H9 (cell line): ENCODE measurements around the gene RMND5B. TPM values are rescaled to one million over a fixed set of nuclear protein-coding genes. Genes with fewer than 3 reads are reported as not detected.

Source experiments
- DNase-seq: peaks from one replicate; pipeline ENCODE4 v3.0.0-alpha.2; 2017
- H2AFZ ChIP-seq: one replicate; pipeline ENCODE4 v1.6.1; 2013; ENCODE audit warnings: mild to moderate bottlenecking, low read length, control low read depth, moderate library complexity
- H2AK5ac ChIP-seq: 2 replicates; pipeline ENCODE4 v1.6.1; 2013; ENCODE audit warnings: low read length, control low read depth, mixed read lengths; ENCODE audit not compliant: insufficient read length
- H2BK120ac ChIP-seq: one replicate; pipeline ENCODE4 v1.6.1; 2013; ENCODE audit warnings: low read depth, mild to moderate bottlenecking, low read length, control low read depth, inconsistent platforms; ENCODE audit not compliant: poor library complexity, severe bottlenecking
- H2BK12ac ChIP-seq: 2 replicates; pipeline ENCODE4 v1.6.1; 2013; ENCODE audit warnings: low read length, control low read depth, mixed read lengths, low read depth; ENCODE audit not compliant: insufficient read length
- H2BK15ac ChIP-seq: 2 replicates; pipeline ENCODE4 v1.6.1; 2013; ENCODE audit warnings: low read depth, low read length, control low read depth
- H2BK20ac ChIP-seq: one replicate; pipeline ENCODE4 v1.6.1; 2013; ENCODE audit warnings: low read depth, mild to moderate bottlenecking, low read length, control low read depth, inconsistent platforms; ENCODE audit not compliant: poor library complexity, severe bottlenecking
- H2BK5ac ChIP-seq: 2 replicates; pipeline ENCODE4 v1.6.1; 2013; ENCODE audit warnings: low read length, control low read depth, mixed read lengths; ENCODE audit not compliant: insufficient read length
- H3K14ac ChIP-seq: 2 replicates; pipeline ENCODE4 v1.6.1; 2013; ENCODE audit warnings: low read length, control low read depth; ENCODE audit not compliant: insufficient read depth
- H3K18ac ChIP-seq: 2 replicates; pipeline ENCODE4 v1.6.1; 2013; ENCODE audit warnings: low read depth, mild to moderate bottlenecking, mixed read lengths, low read length, control low read depth; ENCODE audit not compliant: insufficient read length
- H3K23ac ChIP-seq: 2 replicates; pipeline ENCODE4 v1.6.1; 2013; ENCODE audit warnings: low read length, control low read depth, mixed read lengths, low read depth; ENCODE audit not compliant: insufficient read length
- H3K23me2 ChIP-seq: 2 replicates; pipeline ENCODE4 v1.6.1; 2013; ENCODE audit warnings: low read depth, mild to moderate bottlenecking, mixed read lengths, low read length, control low read depth; ENCODE audit not compliant: insufficient read length, poor library complexity, severe bottlenecking
- H3K27ac ChIP-seq: 2 replicates; pipeline ENCODE4 v1.5.1; 2013; ENCODE audit warnings: low read length, control low read depth, mixed read lengths, low read depth; ENCODE audit not compliant: insufficient read length
- H3K27me3 ChIP-seq: 2 replicates; pipeline ENCODE4 v1.6.1; 2013; ENCODE audit warnings: low read length, control low read depth, inconsistent platforms; ENCODE audit not compliant: insufficient read depth
- H3K4ac ChIP-seq: 2 replicates; pipeline ENCODE4 v1.6.1; 2013; ENCODE audit warnings: low read depth, mild to moderate bottlenecking, control low read depth, inconsistent platforms, low read length, moderate library complexity
- H3K4me1 ChIP-seq: 2 replicates; pipeline ENCODE4 v1.6.1; 2013; ENCODE audit warnings: low read length, control low read depth, inconsistent platforms; ENCODE audit not compliant: insufficient read depth
- H3K4me2 ChIP-seq: 2 replicates; pipeline ENCODE4 v1.6.1; 2013; ENCODE audit warnings: low read length, control low read depth, mixed read lengths; ENCODE audit not compliant: insufficient read length, insufficient read depth
- H3K56ac ChIP-seq: 2 replicates; pipeline ENCODE4 v1.6.1; 2013; ENCODE audit warnings: low read depth, mild to moderate bottlenecking, mixed read lengths, low read length, control low read depth; ENCODE audit not compliant: insufficient read length
- H3K79me1 ChIP-seq: 2 replicates; pipeline ENCODE4 v1.6.1; 2013; ENCODE audit warnings: low read depth, mild to moderate bottlenecking, moderate library complexity, low read length, control low read depth, inconsistent platforms; ENCODE audit not compliant: insufficient read depth, poor library complexity, severe bottlenecking
- H3K79me2 ChIP-seq: 2 replicates; pipeline ENCODE4 v1.6.1; 2013; ENCODE audit warnings: low read length, control low read depth, inconsistent platforms; ENCODE audit not compliant: insufficient read depth
- H3K9ac ChIP-seq: 2 replicates; pipeline ENCODE4 v1.6.1; 2013; ENCODE audit warnings: low read length, control low read depth, mixed read lengths; ENCODE audit not compliant: insufficient read length; ENCODE audit errors: extremely low read depth
- H3K9me3 ChIP-seq: one replicate; pipeline ENCODE4 v1.6.1; 2013; ENCODE audit warnings: low read depth, low read length, inconsistent platforms; ENCODE audit not compliant: control insufficient read depth
- H3T11ph ChIP-seq: one replicate; pipeline ENCODE4 v1.6.1; 2013; ENCODE audit warnings: mild to moderate bottlenecking, low read length, control low read depth, inconsistent platforms
- H4K20me1 ChIP-seq: one replicate; pipeline ENCODE4 v1.6.1; 2013; ENCODE audit not compliant: control insufficient read depth, insufficient read length, insufficient read depth
- H4K5ac ChIP-seq: 2 replicates; pipeline ENCODE4 v1.6.1; 2013; ENCODE audit warnings: low read depth, mild to moderate bottlenecking, mixed read lengths, low read length, control low read depth; ENCODE audit not compliant: insufficient read length
- H4K8ac ChIP-seq: replicated peaks from 2 replicates; pipeline ENCODE4 v1.6.1; 2013; ENCODE audit warnings: low read length, control low read depth, mixed read lengths, low read depth; ENCODE audit not compliant: insufficient read length
- H4K91ac ChIP-seq: 2 replicates; pipeline ENCODE4 v1.6.1; 2013; ENCODE audit warnings: low read depth, mild to moderate bottlenecking, moderate library complexity, mixed read lengths, low read length, control low read depth; ENCODE audit not compliant: insufficient read length
- H3K27ac Mint-ChIP-seq, 3 experiments: 2 replicates in 2 of 3; 3 replicates in 1 of 3; pipeline ENCODE4 v1.8.0; 2020 to 2021; ENCODE audit warnings: mixed read lengths in 3 of 3, mild to moderate bottlenecking in 1 of 3, moderate library complexity in 1 of 3
- H3K27me3 Mint-ChIP-seq: 2 replicates; pipeline ENCODE4 v1.8.0; 2021; ENCODE audit warnings: low read depth, mild to moderate bottlenecking, moderate library complexity, mixed read lengths
- H3K36me3 Mint-ChIP-seq, 3 experiments: 2 replicates in 2 of 3; 3 replicates in 1 of 3; pipeline ENCODE4 v1.8.0; 2020 to 2021; ENCODE audit warnings: low read depth in 3 of 3, mixed read lengths in 3 of 3; ENCODE audit not compliant: insufficient read depth in 1 of 3
- H3K4me1 Mint-ChIP-seq, 2 experiments: 2 replicates each; pipeline ENCODE4 v1.8.0; 2020; ENCODE audit warnings: mixed read lengths in 2 of 2
- H3K4me3 Mint-ChIP-seq, 2 experiments: 2 replicates in 1 of 2; 3 replicates in 1 of 2; pipeline ENCODE4 v1.8.0; 2020 to 2021; ENCODE audit warnings: mild to moderate bottlenecking in 2 of 2, mixed read lengths in 2 of 2, moderate library complexity in 1 of 2
- H3K9me3 Mint-ChIP-seq, 2 experiments: 2 replicates in 1 of 2; 3 replicates in 1 of 2; pipeline ENCODE4 v1.8.0; 2020; ENCODE audit warnings: mild to moderate bottlenecking in 2 of 2, mixed read lengths in 2 of 2, moderate library complexity in 1 of 2
- WGBS: extraction: QIAGEN DNeasy Blood & Tissue Kit; methylation state at CpG from one replicate; pipeline ENCODE4 v1.1.7; 2013; ENCODE audit warnings: missing lambda C conversion rate, low lambda C conversion rate, mixed read lengths; ENCODE audit not compliant: insufficient read length; ENCODE audit errors: extremely low coverage; 5-methylcytosine and 5-hydroxymethylcytosine counted together
- total RNA-seq: library from RNA; stranded (reverse); gene quantifications from 2 replicates; pipeline ENCODE4 v1.2.1, GENCODE V29; 2021
- TF ChIP-seq, protein P1 (sequence below): fragments of 200-600 bp; sonication (generic); conservative IDR thresholded peaks from 3 replicates; pipeline ENCODE4 v1.8.0; 2021; ENCODE audit warnings: antibody characterized with exemption, mild to moderate bottlenecking

RMND5B gene
- total RNA-seq, 1 experiment from 2014 or later, result 86.4 TPM

DNA sequence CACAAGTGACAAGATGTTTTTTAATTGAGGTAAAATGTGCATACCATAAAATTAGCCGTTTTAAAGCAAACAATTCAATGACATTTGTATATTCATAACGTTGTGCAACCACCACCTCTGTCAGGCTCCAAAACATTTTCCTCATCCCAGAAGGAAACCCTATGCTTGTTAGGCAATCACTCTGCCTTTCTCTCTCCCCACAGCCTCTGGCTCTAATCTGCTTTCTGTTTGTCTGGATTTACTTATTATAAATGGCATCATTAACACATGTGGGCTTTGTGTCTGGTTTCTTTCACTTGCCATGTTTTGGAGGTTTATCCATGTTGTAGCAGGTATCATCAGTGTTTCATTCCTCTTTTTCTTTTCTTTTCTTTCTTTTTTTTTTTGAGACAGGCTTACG, 18.9 kb upstream of the RMND5B start:
- no peak overlapping the region for H3K4me3 Mint-ChIP-seq
- TF ChIP-seq, protein P1, sequence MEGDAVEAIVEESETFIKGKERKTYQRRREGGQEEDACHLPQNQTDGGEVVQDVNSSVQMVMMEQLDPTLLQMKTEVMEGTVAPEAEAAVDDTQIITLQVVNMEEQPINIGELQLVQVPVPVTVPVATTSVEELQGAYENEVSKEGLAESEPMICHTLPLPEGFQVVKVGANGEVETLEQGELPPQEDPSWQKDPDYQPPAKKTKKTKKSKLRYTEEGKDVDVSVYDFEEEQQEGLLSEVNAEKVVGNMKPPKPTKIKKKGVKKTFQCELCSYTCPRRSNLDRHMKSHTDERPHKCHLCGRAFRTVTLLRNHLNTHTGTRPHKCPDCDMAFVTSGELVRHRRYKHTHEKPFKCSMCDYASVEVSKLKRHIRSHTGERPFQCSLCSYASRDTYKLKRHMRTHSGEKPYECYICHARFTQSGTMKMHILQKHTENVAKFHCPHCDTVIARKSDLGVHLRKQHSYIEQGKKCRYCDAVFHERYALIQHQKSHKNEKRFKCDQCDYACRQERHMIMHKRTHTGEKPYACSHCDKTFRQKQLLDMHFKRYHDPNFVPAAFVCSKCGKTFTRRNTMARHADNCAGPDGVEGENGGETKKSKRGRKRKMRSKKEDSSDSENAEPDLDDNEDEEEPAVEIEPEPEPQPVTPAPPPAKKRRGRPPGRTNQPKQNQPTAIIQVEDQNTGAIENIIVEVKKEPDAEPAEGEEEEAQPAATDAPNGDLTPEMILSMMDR, result no peak

More for the DNA sequence above, 18.9 kb upstream of the RMND5B start:
- H2BK15ac ChIP-seq, result no peak overlapping the region
- no peak overlapping the region for H2BK120ac ChIP-seq
- H3K4ac ChIP-seq, result no peak overlapping the region
- H3K23me2 ChIP-seq, result peaks cover 14% of the 10 kb centered on the region
- no peak overlapping the region for H2BK20ac ChIP-seq
- H3K27me3 ChIP-seq, result no peaks in the 10 kb centered on the region
- no peak overlapping the region for H3K56ac ChIP-seq
- no peak overlapping the region for H3K23ac ChIP-seq
- no peak overlapping the region for H3K9ac ChIP-seq
- no peak overlapping the region for H4K91ac ChIP-seq
- no peak for DNase-seq
- no peak overlapping the region for H3K4me2 ChIP-seq
- Mint-ChIP-seq H3K36me3 (peaks cover 4 to 14% (median 5%) of the 10 kb centered on the region in 3 experiments), H3K9me3 (peaks cover 5 to 7% of the 10 kb centered on the region in 2 experiments; a peak in 4 of 5 replicates), H3K27ac (no peak overlapping the region), H3K27me3 (peaks cover 9% of the 10 kb centered on the region), H3K4me1 (peaks cover 26 to 35% of the 10 kb centered on the region in 2 experiments)
- no peaks in the 10 kb centered on the region for H3K79me1 ChIP-seq
- H2AK5ac ChIP-seq, result no peak overlapping the region
- H3K9me3 ChIP-seq, result no peaks in the 10 kb centered on the region
- no peak overlapping the region for H4K8ac ChIP-seq
- no peak overlapping the region for H4K5ac ChIP-seq
- H3K18ac ChIP-seq, result no peak overlapping the region
- no peak overlapping the region for H3T11ph ChIP-seq
- H3K79me2 ChIP-seq, result peaks cover 17% of the 10 kb centered on the region; the same call in 1 of the 2 replicates
- H3K4me1 ChIP-seq, result peaks cover 5% of the 10 kb centered on the region; the same call in 1 of the 2 replicates
- H2AFZ ChIP-seq, result no peak overlapping the region
- no CpG with 5 or more reads among the region's 3 CpGs for WGBS
- no peak overlapping the region for H2BK5ac ChIP-seq
- H2BK12ac ChIP-seq, result no peak overlapping the region
- H3K14ac ChIP-seq, result no peak overlapping the region
- no peaks in the 10 kb centered on the region for H4K20me1 ChIP-seq
- H3K27ac ChIP-seq, result no peak overlapping the region
